ENCODE results near the gene GPR158. TPM values are rescaled to one million over a fixed set of nuclear protein-coding genes. Genes with fewer than 3 reads are reported as not detected.

The GPR158 gene
- total RNA-seq, 1 experiment from 2014 or later: 2.9 TPM

GRCh38 chr10:25125201-25125611, 49.6 kb upstream of the GPR158 start:
- intact Hi-C loops (cut with micrococcal nuclease): no loop called here
- H4K20me1 ChIP-seq (ENCODE audit: insufficient read depth): no peaks in the 10 kb centered on the region
- no peaks in the 10 kb centered on the region for H3K4me1 ChIP-seq (ENCODE audit: control insufficient read depth in 1 of 2, insufficient read depth in 2 of 2, low read length in 2 of 2)
- ChIA-PET RAD21 (ENCODE audit: low non-redundant PET in 1 of 2, low total read pairs in 2 of 2, uncharacterized antibody in 2 of 2, unreplicated experiment in 2 of 2) (no interaction called here), CTCF (no interaction called here), POLR2A (no interaction called here)
- H3K9ac ChIP-seq (ENCODE audit: low read length): no peak overlapping the region
- H2AFZ ChIP-seq (ENCODE audit: low read depth, low read length, poor library complexity, severe bottlenecking): no peak overlapping the region
- no peaks in the 10 kb centered on the region for H3K27me3 ChIP-seq (ENCODE audit: insufficient read depth, low read length)
- no peak overlapping the region for H3K27ac ChIP-seq (ENCODE audit: low read depth, low read length)
- no peak overlapping the region for H3K4me3 ChIP-seq (replicated peaks in 1 of 2; ENCODE audit: low read depth in 1 of 2, low read length in 2 of 2)
- H3K9me3 ChIP-seq (ENCODE audit: control insufficient read depth in 1 of 2, insufficient read depth in 1 of 2, low read depth in 1 of 2, low read length in 2 of 2): no peaks in the 10 kb centered on the region
- H3K9me2 ChIP-seq (ENCODE audit: insufficient read depth): no peaks in the 10 kb centered on the region
- no peaks in the 10 kb centered on the region for H3K36me3 ChIP-seq (ENCODE audit: control insufficient read depth in 1 of 2, insufficient read depth in 2 of 2, low read length in 2 of 2)
- no peak for DNase-seq (ENCODE audit: low read depth, low spot score)
- H3K4me2 ChIP-seq (ENCODE audit: low read length): no peak overlapping the region
- H3K79me2 ChIP-seq (ENCODE audit: insufficient read depth, low read length): no peaks in the 10 kb centered on the region
- BruUV-seq (replicated peaks): no TSS peak
- no peak for ATAC-seq
- no peak for TF ChIP-seq CBX3 (IDR thresholded peaks at IDR 0.05; ENCODE audit: low read depth)
- no peak for TF ChIP-seq SP1 (IDR thresholded peaks at IDR 0.05; ENCODE audit: low read depth)
- no peak for TF ChIP-seq CTCF (IDR thresholded peaks at IDR 0.05 in 2 of 3, conservative IDR thresholded peaks at IDR 0.05 in 1 of 3; ENCODE audit: borderline replicate concordance in 1 of 3, insufficient read depth in 1 of 3, low read depth in 2 of 3, low read length in 2 of 3)

- TF ChIP-seq POLR2A (IDR thresholded peaks at IDR 0.05; ENCODE audit: borderline replicate concordance, extremely low read depth, insufficient read depth, insufficient read length) (no peak), SIN3A (IDR thresholded peaks at IDR 0.05; ENCODE audit: low read depth) (no peak)
- no TSS peak for BruUV-seq (replicated peaks)
- Histone ChIP-seq H3K27me3 (ENCODE audit: insufficient read depth, low read length) (no peaks in the 10 kb centered on the region), H3K9ac (ENCODE audit: low read length) (no peak overlapping the region), H3K4me2 (ENCODE audit: low read length) (no peak overlapping the region), H4K20me1 (ENCODE audit: insufficient read depth) (no peaks in the 10 kb centered on the region), H3K9me3 (ENCODE audit: control insufficient read depth in 1 of 2, insufficient read depth in 1 of 2, low read depth in 1 of 2, low read length in 2 of 2) (no peaks in the 10 kb centered on the region), H3K79me2 (ENCODE audit: insufficient read depth, low read length) (no peaks in the 10 kb centered on the region), H3K27ac (ENCODE audit: low read depth, low read length) (no peak overlapping the region), H3K9me2 (ENCODE audit: insufficient read depth) (no peaks in the 10 kb centered on the region), H3K4me1 (ENCODE audit: control insufficient read depth in 1 of 2, insufficient read depth in 2 of 2, low read length in 2 of 2) (no peaks in the 10 kb centered on the region), H3K4me3 (replicated peaks in 1 of 2; ENCODE audit: low read depth in 1 of 2, low read length in 2 of 2) (no peak overlapping the region), H2AFZ (ENCODE audit: low read depth, low read length, poor library complexity, severe bottlenecking) (no peak overlapping the region), H3K36me3 (ENCODE audit: control insufficient read depth in 1 of 2, insufficient read depth in 2 of 2, low read length in 2 of 2) (no peaks in the 10 kb centered on the region)
- ChIA-PET RAD21 (ENCODE audit: low non-redundant PET in 1 of 2, low total read pairs in 2 of 2, uncharacterized antibody in 2 of 2, unreplicated experiment in 2 of 2) (no interaction called here), CTCF (no interaction called here), POLR2A (no interaction called here)
- DNase-seq (ENCODE audit: low read depth, low spot score) (no peak), ATAC-seq (no peak)
- intact Hi-C loops (cut with micrococcal nuclease): no loop called here
Measured at GRCh38 chr10:25129592-25129991, 45.2 kb upstream of the GPR158 start.
